Panc1 (cell line): ENCODE results near the gene KRT75. TPM values are rescaled to one million over a fixed set of nuclear protein-coding genes. Genes with fewer than 3 reads are reported as not detected.

Experiments
- ATAC-seq: fragments of 200-7000 bp; cut with Tn5 transposase; 2 replicates; pipeline ENCODE4 v1.9.1; 2020; ENCODE audit warnings: mild to moderate bottlenecking, moderate library complexity
- BruUV-seq: library from RNA; stranded (reverse); fragments of 400-500 nt; replicated peaks from 2 replicates; lab custom pipeline; 2021; lab: Mats Ljungman, UMichigan
- CTCF ChIA-PET: fragments of 300-600 bp; sonication (Branson Sonifier 250); formaldehyde crosslinking; loops from one replicate; lab custom pipeline; 2022; ENCODE audit warnings: antibody characterized with exemption; lab: Charles Lee
- POLR2A ChIA-PET: fragments of 300-600 bp; sonication (Branson Sonifier 250); formaldehyde crosslinking; loops from one replicate; lab custom pipeline; 2022; ENCODE audit warnings: antibody characterized with exemption; lab: Charles Lee
- DNase-seq: peaks from one replicate; pipeline ENCODE4 v3.0.0-alpha.2; 2010; ENCODE audit warnings: low read depth, low spot score
- H3K27ac ChIP-seq: 2 replicates; pipeline ENCODE4 v1.5.1; 2011; ENCODE audit warnings: mild to moderate bottlenecking, low read length, inconsistent platforms
- H3K27me3 ChIP-seq: fragments of 200-500 bp; sonication (Bioruptor generic); 2 replicates; pipeline ENCODE4 v1.6.0; 2014; ENCODE audit warnings: low read length, inconsistent platforms; ENCODE audit not compliant: control insufficient read depth, insufficient read depth
- H3K36me3 ChIP-seq: fragments of 200-500 bp; sonication (Bioruptor generic); 2 replicates; pipeline ENCODE4 v1.5.1; 2014; ENCODE audit warnings: inconsistent platforms, mild to moderate bottlenecking, low read length, moderate library complexity; ENCODE audit not compliant: control insufficient read depth, insufficient read depth
- H3K4me1 ChIP-seq: 2 replicates; pipeline ENCODE4 v1.5.1; 2011; ENCODE audit warnings: inconsistent platforms, mild to moderate bottlenecking, low read length, moderate library complexity; ENCODE audit not compliant: control insufficient read depth, insufficient read depth
- H3K4me3 ChIP-seq, 2 experiments: 2 replicates each; pipeline ENCODE4 v1.5.1; 2011 to 2012; ENCODE audit warnings: low read depth in 2 of 2, low read length in 2 of 2, mild to moderate bottlenecking in 2 of 2, inconsistent platforms in 1 of 2, moderate library complexity in 1 of 2
- H3K9me3 ChIP-seq: fragments of 200-500 bp; sonication (Bioruptor generic); 2 replicates; pipeline ENCODE4 v1.5.1; 2014; ENCODE audit warnings: low read depth, mild to moderate bottlenecking, inconsistent platforms, low read length, moderate library complexity; ENCODE audit not compliant: control insufficient read depth, insufficient read depth
- POLR2AphosphoS5 ChIP-seq: IDR thresholded peaks from 2 replicates; pipeline ENCODE4 v1.6.1; 2012; ENCODE audit warnings: mild to moderate bottlenecking, low read depth, low read length, moderate library complexity
- SIN3A ChIP-seq: IDR thresholded peaks from 2 replicates; pipeline ENCODE4 v1.6.1; 2012; ENCODE audit warnings: low read depth, mild to moderate bottlenecking, low read length, moderate library complexity, borderline replicate concordance; ENCODE audit not compliant: insufficient read depth
- TCF7L2 ChIP-seq: IDR thresholded peaks from 2 replicates; pipeline ENCODE4 v1.6.1; 2011; ENCODE audit warnings: mild to moderate bottlenecking, low read depth, low read length, inconsistent platforms
- in situ Hi-C: cut with HindIII; loops from 2 replicates; pipeline ENCODE4 v1.10.0; 2016; ENCODE audit warnings: low sequenced_read_pairs, low pct_unique_long_range_greater_than_20kb
- intact Hi-C: fragments of 100-400 bp; cut with micrococcal nuclease; formaldehyde crosslinking; loops from one replicate; pipeline ENCODE4 v1.10.0; 2022; ENCODE audit not compliant: unreplicated experiment
- total RNA-seq: library from RNA; stranded (reverse); gene quantifications from one replicate; pipeline ENCODE4 v1.2.1, GENCODE V29; 2021; ENCODE audit not compliant: unreplicated experiment
- TF ChIP-seq, protein P1 (sequence below): fragments of 450-650 bp; IDR thresholded peaks from 2 replicates; pipeline ENCODE4 v1.5.1; 2017; ENCODE audit warnings: mild to moderate bottlenecking
- TF ChIP-seq, protein P2 (sequence below), 2 experiments: IDR thresholded peaks; 2 replicates each; pipeline ENCODE4 v1.6.1; 2011 to 2012; ENCODE audit warnings: low read depth in 2 of 2, control low read depth in 1 of 2, low read length in 1 of 2, mild to moderate bottlenecking in 1 of 2, moderate library complexity in 1 of 2; ENCODE audit not compliant: insufficient read depth in 1 of 2

The KRT75 gene
- total RNA-seq, 1 experiment from 2014 or later, result 0.15 TPM

DNA sequence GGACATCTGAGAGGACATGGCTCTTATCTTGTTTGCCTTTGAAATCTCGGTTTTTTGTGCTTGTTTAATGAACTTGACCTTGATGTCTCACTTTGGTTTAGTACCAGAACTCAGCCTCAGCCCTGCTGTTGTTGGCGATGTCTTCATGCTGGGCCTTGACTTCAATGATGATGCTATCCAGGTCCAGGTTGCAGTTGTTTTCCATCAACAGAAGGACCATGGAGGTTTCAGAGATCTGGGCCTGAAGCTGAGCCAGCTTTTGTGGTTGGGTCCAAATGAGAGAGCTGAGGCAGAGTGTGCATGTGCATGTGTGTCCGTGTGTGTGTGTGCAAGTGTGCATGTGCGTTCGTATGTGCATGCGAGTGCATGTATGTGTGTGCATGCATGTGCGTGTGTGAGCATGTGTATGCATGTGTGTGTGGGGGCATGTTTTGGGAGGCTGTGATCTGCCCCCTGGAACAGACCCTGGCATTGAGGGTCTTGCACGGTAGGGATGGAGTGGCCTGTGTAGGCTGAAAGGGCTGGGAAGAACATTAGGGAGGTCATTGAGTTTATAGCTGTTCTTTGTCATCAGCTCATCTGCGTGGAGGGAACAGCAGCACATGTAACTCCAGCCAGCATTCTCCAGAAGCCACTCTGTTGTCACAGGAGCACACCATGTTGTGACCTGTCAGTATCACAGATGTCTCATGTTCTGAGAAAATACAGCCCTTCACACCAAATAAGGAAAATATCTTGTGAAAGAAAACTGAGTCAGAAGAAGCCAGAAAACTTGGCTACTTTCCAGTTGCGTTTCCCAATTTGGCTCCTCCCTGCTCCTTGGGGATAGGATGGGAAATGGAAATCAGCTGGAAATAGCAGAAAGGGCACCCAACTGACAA is 18.1 kb downstream of the KRT75 start:
- Histone ChIP-seq H3K36me3 (no peaks in the 10 kb centered on the region), H3K27me3 (no peaks in the 10 kb centered on the region), H3K9me3 (no peaks in the 10 kb centered on the region), H3K4me1 (no peaks in the 10 kb centered on the region), H3K4me3 (no peak overlapping the region), H3K27ac (no peak overlapping the region)
- ATAC-seq, result no peak
- ChIA-PET POLR2A (no interaction called here), CTCF (no interaction called here)
- no peak for DNase-seq
- TF ChIP-seq TCF7L2 (no peak), POLR2AphosphoS5 (no peak)
- intact Hi-C loops (no loop called here), in situ Hi-C loops (no loop called here)
- no TSS peak for BruUV-seq

DNA sequence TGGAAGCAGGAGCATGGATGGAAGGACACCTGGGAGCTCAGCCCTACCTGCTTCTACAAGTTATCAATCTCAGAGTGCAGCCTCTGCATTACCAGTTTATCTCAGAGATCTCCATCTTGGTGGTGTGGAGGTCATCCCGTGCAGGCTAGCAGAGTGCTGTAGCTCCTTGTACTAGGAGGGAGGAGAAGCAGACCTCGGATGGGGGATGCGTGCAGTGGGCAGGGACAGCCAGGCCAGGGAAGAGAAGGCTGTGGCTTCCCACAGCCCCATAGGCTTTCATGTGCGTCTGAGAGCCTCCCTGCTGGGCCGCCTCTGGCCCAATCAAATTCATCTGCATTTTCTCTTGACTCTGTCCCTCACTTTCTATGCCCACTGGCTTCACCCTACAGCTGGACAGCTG is 19.2 kb downstream of the KRT75 start:
- H3K27ac ChIP-seq, result no peak overlapping the region
- ATAC-seq (no peak), DNase-seq (no peak)
- ChIA-PET POLR2A (no interaction called here), CTCF (interaction anchor here (0.7 kb wide), 1 partner anchor 239 kb away, joined by 5 read pairs; no protein-coding TSS in a partner anchor)
- H3K9me3 ChIP-seq, result no peaks in the 10 kb centered on the region
- TF ChIP-seq, protein P1, sequence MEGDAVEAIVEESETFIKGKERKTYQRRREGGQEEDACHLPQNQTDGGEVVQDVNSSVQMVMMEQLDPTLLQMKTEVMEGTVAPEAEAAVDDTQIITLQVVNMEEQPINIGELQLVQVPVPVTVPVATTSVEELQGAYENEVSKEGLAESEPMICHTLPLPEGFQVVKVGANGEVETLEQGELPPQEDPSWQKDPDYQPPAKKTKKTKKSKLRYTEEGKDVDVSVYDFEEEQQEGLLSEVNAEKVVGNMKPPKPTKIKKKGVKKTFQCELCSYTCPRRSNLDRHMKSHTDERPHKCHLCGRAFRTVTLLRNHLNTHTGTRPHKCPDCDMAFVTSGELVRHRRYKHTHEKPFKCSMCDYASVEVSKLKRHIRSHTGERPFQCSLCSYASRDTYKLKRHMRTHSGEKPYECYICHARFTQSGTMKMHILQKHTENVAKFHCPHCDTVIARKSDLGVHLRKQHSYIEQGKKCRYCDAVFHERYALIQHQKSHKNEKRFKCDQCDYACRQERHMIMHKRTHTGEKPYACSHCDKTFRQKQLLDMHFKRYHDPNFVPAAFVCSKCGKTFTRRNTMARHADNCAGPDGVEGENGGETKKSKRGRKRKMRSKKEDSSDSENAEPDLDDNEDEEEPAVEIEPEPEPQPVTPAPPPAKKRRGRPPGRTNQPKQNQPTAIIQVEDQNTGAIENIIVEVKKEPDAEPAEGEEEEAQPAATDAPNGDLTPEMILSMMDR, result no peak
- TF ChIP-seq, protein P2, sequence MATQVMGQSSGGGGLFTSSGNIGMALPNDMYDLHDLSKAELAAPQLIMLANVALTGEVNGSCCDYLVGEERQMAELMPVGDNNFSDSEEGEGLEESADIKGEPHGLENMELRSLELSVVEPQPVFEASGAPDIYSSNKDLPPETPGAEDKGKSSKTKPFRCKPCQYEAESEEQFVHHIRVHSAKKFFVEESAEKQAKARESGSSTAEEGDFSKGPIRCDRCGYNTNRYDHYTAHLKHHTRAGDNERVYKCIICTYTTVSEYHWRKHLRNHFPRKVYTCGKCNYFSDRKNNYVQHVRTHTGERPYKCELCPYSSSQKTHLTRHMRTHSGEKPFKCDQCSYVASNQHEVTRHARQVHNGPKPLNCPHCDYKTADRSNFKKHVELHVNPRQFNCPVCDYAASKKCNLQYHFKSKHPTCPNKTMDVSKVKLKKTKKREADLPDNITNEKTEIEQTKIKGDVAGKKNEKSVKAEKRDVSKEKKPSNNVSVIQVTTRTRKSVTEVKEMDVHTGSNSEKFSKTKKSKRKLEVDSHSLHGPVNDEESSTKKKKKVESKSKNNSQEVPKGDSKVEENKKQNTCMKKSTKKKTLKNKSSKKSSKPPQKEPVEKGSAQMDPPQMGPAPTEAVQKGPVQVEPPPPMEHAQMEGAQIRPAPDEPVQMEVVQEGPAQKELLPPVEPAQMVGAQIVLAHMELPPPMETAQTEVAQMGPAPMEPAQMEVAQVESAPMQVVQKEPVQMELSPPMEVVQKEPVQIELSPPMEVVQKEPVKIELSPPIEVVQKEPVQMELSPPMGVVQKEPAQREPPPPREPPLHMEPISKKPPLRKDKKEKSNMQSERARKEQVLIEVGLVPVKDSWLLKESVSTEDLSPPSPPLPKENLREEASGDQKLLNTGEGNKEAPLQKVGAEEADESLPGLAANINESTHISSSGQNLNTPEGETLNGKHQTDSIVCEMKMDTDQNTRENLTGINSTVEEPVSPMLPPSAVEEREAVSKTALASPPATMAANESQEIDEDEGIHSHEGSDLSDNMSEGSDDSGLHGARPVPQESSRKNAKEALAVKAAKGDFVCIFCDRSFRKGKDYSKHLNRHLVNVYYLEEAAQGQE (IDR thresholded peaks at IDR 0.05; ENCODE audit: insufficient read depth in 1 of 2, low read depth in 2 of 2, low read length in 1 of 2), result no peak
- TF ChIP-seq POLR2AphosphoS5, result no peak
- TF ChIP-seq TCF7L2, result no peak
- TF ChIP-seq SIN3A, result no peak
- BruUV-seq, result no TSS peak
- no peaks in the 10 kb centered on the region for H3K36me3 ChIP-seq
- in situ Hi-C loops, result no loop called here
- intact Hi-C loops, result no loop called here
- no peaks in the 10 kb centered on the region for H3K27me3 ChIP-seq
- no peak overlapping the region for H3K4me3 ChIP-seq
- no peaks in the 10 kb centered on the region for H3K4me1 ChIP-seq
